Esophagus muscularis mucosa (tissue), 4 donors: Measurements from ENCODE around the gene GSTM3. TPM values are rescaled to one million over a fixed set of nuclear protein-coding genes. Genes with fewer than 3 reads are reported as not detected.

ENCODE experiments used
- DNase-seq: peaks from one replicate; pipeline ENCODE4 v3.0.0-alpha.2; 2017; ENCODE audit errors: extremely low spot score
- H3K27ac ChIP-seq, 4 donors: fragments of 200-600 bp; sonication (generic); replicated peaks in 1 of 4; 1 replicate in 3 of 4; 2 replicates in 1 of 4; pipeline ENCODE4 v1.5.1; 2016 to 2019; ENCODE audit warnings: mild to moderate bottlenecking in 1 of 4
- H3K27me3 ChIP-seq, 4 donors: fragments of 200-600 bp; sonication (generic); one replicate each; pipeline versions ENCODE4 v1.5.1 to v1.6.0; 2016 to 2019
- H3K36me3 ChIP-seq, 4 donors: fragments of 200-600 bp; sonication (generic); one replicate each; pipeline ENCODE4 v1.5.1; 2016 to 2019
- H3K4me1 ChIP-seq, 4 donors: fragments of 200-600 bp; sonication (generic); one replicate each; pipeline ENCODE4 v1.5.1; 2016 to 2019
- H3K4me3 ChIP-seq, 4 donors: fragments of 200-600 bp; sonication (generic); 1 replicate in 2 of 4; 2 replicates in 2 of 4; pipeline ENCODE4 v1.5.1; 2016 to 2019; ENCODE audit warnings: mild to moderate bottlenecking in 4 of 4, moderate library complexity in 1 of 4
- H3K9me3 ChIP-seq, 4 donors: fragments of 200-600 bp; sonication (generic); 1 replicate in 3 of 4; 2 replicates in 1 of 4; pipeline ENCODE4 v1.5.1; 2016 to 2019
- EP300 ChIP-seq: sonication (generic); formaldehyde crosslinking; IDR thresholded peaks from one replicate; pipeline ENCODE4 v1.6.1; 2017; ENCODE audit warnings: antibody characterized with exemption
- POLR2A ChIP-seq: fragments of 450-650 bp; IDR thresholded peaks from one replicate; pipeline ENCODE4 v1.6.1; 2017; ENCODE audit warnings: antibody characterized with exemption, moderate library complexity, mild to moderate bottlenecking, low read depth
- POLR2AphosphoS5 ChIP-seq, 2 donors: sonication (generic); formaldehyde crosslinking; IDR thresholded peaks; one replicate each; pipeline ENCODE4 v1.6.1; 2017; ENCODE audit warnings: antibody characterized with exemption in 2 of 2
- WGBS: methylation state at CpG from one replicate; pipeline ENCODE4 v1.1.5; 2018; 5-methylcytosine and 5-hydroxymethylcytosine counted together
- intact Hi-C: fragments of 100-400 bp; cut with DNase I; formaldehyde crosslinking; loops from one replicate; pipeline ENCODE4 v1.15.1; 2023
- total RNA-seq, 4 donors: library from RNA; depleted of rRNA; stranded (reverse); fragments of >200 nt; gene quantifications; one replicate each; pipeline versions ENCODE4 v1.1.0 to v1.2.1, GENCODE V29; 2016
- TF ChIP-seq, protein P1 (sequence below), 3 experiments: fragments of 200-600 bp in 2 of 3; fragments of 450-650 bp in 1 of 3; sonication (generic) in 2 of 3; IDR thresholded peaks; one replicate each; pipeline ENCODE4 v1.5.1; 2017 to 2019; ENCODE audit warnings: antibody characterized with exemption in 3 of 3, mild to moderate bottlenecking in 2 of 3, moderate library complexity in 1 of 3

Gene GSTM3
- total RNA-seq, 4 donors from 2014 or later = 64.6 to 111 (median 76.9) TPM

- no peak for DNase-seq
- Histone ChIP-seq H3K4me3 (no peak overlapping the region), H3K27me3 (no peaks in the 10 kb centered on the region), H3K36me3 (no peaks in the 10 kb centered on the region), H3K27ac (no peak overlapping the region), H3K4me1 (peaks cover 0 to 4% (median 0%) of the 10 kb centered on the region in 4 donors), H3K9me3 (no peaks in the 10 kb centered on the region)
- intact Hi-C loops = no loop called here
- TF ChIP-seq, protein P1, sequence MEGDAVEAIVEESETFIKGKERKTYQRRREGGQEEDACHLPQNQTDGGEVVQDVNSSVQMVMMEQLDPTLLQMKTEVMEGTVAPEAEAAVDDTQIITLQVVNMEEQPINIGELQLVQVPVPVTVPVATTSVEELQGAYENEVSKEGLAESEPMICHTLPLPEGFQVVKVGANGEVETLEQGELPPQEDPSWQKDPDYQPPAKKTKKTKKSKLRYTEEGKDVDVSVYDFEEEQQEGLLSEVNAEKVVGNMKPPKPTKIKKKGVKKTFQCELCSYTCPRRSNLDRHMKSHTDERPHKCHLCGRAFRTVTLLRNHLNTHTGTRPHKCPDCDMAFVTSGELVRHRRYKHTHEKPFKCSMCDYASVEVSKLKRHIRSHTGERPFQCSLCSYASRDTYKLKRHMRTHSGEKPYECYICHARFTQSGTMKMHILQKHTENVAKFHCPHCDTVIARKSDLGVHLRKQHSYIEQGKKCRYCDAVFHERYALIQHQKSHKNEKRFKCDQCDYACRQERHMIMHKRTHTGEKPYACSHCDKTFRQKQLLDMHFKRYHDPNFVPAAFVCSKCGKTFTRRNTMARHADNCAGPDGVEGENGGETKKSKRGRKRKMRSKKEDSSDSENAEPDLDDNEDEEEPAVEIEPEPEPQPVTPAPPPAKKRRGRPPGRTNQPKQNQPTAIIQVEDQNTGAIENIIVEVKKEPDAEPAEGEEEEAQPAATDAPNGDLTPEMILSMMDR (IDR thresholded peaks at IDR 0.05) = no peak
- no peak for TF ChIP-seq EP300
- no peak for TF ChIP-seq POLR2AphosphoS5 (IDR thresholded peaks at IDR 0.05)
- TF ChIP-seq POLR2A = no peak
- WGBS = 86% methylated on average over 12 of the region's 12 CpGs
These were observed 14.0 kb downstream of the GSTM3 start for GRCh38 chr1:109726728-109727373.

GRCh38 chr1:109726007-109726406 lies 14.8 kb downstream of the GSTM3 start:
- Histone ChIP-seq H3K36me3 (no peaks in the 10 kb centered on the region), H3K9me3 (no peaks in the 10 kb centered on the region), H3K27me3 (no peaks in the 10 kb centered on the region), H3K4me3 (no peak overlapping the region), H3K27ac (no peak overlapping the region), H3K4me1 (peaks cover 0 to 4% (median 0%) of the 10 kb centered on the region in 4 donors)
- TF ChIP-seq POLR2AphosphoS5 (IDR thresholded peaks at IDR 0.05) (no peak), POLR2A (no peak), EP300 (no peak)
- TF ChIP-seq, protein P1 (IDR thresholded peaks at IDR 0.05) = no peak
- DNase-seq = no peak
- intact Hi-C loops = no loop called here
- WGBS = 77% methylated on average over 1 of the region's 1 CpG

DNA sequence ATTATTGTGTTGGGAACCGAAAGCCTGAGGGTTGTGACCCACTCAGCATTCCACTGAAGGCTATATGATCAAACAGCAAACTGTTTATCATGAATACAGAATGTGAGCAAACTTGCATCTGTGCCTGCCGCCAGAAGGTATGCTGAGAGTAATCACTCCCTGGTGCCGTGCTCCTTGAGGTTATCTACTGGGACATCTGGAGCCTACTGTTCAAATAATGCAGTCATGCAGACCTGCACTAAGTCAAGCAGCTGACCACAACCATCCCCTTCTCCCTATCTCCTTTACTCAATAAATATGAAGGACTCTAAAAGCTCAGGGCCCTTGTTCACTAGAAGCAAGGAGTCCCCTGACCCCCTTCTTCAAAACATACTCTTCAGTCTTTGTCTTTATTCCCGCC lies 15.3 kb downstream of the GSTM3 start:
- H3K9me3 ChIP-seq = no peaks in the 10 kb centered on the region
- no peaks in the 10 kb centered on the region for H3K36me3 ChIP-seq
- H3K4me3 ChIP-seq = no peak overlapping the region
- peaks cover 0 to 4% (median 0%) of the 10 kb centered on the region in 4 donors for H3K4me1 ChIP-seq
- WGBS = 92% methylated on average over 4 of the region's 4 CpGs
- TF ChIP-seq POLR2A = no peak
- TF ChIP-seq, protein P1 (IDR thresholded peaks at IDR 0.05) = no peak
- TF ChIP-seq POLR2AphosphoS5 (IDR thresholded peaks at IDR 0.05) = no peak
- TF ChIP-seq EP300 = no peak
- H3K27ac ChIP-seq = no peak overlapping the region
- intact Hi-C loops = no loop called here
- H3K27me3 ChIP-seq = no peaks in the 10 kb centered on the region
- no peak for DNase-seq

DNA sequence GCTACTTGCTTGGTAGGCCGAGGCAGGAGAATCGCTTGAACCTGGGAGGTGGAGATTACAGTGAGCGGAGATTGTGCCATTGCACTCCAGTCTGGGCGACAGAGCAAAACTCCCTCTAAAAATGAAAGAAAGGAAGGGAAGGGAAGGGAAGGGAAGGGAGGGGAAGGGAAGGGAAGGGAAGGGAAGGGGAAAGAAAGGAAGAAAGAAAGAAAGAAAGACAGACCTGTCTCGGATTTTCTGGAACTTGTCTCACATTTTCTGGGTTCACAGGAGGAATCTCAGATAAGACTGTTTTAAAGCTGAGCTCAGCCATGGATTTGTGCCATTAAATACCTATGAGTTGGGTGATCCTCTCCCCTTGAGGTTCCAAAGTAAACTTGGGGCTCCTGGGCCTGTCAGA lies 15.9 kb downstream of the GSTM3 start:
- DNase-seq = no peak
- Histone ChIP-seq H3K36me3 (no peaks in the 10 kb centered on the region), H3K4me3 (no peak overlapping the region), H3K4me1 (peaks cover 0 to 4% (median 0%) of the 10 kb centered on the region in 4 donors), H3K9me3 (no peaks in the 10 kb centered on the region), H3K27ac (no peak overlapping the region), H3K27me3 (no peaks in the 10 kb centered on the region)
- intact Hi-C loops = no loop called here
- TF ChIP-seq POLR2AphosphoS5 (IDR thresholded peaks at IDR 0.05) (no peak), EP300 (no peak), POLR2A (no peak)
- TF ChIP-seq, protein P1 (IDR thresholded peaks at IDR 0.05) = no peak
- 95% methylated on average over 5 of the region's 5 CpGs for WGBS
